B cell (primary cell): ENCODE measurements around the gene AEBP2.

Experiments
- EZH2 ChIP-seq: IDR thresholded peaks from 2 replicates; pipeline ENCODE4 v1.6.1; 2012; ENCODE audit warnings: borderline replicate concordance, low read depth, mild to moderate bottlenecking, moderate library complexity, low read length; ENCODE audit not compliant: insufficient read depth, poor library complexity, severe bottlenecking
- TF ChIP-seq, protein P1 (sequence below): fragments of 200-600 bp; IDR thresholded peaks from one replicate; pipeline ENCODE4 v1.8.0; 2022; ENCODE audit warnings: antibody characterized with exemption, mild to moderate bottlenecking

DNA sequence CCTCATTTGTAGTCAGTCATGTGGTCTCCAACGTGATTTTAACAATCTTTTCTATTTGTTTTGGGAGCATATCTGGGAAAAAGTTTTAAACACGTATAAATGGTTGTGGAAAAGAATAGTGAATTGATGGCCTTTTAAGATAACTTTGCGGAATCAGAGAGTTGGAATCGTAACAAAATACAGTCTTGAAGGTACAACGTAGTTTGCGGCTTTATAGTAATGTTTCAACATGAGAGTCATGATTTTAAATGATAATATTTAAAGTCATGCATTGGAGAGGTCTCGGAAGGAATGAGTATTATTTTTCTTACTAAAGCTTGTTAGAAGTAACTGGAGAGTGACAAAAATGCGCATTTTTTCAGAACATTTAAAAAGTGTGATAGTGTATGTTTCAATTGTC, 1.6 kb downstream of the AEBP2 start:
- TF ChIP-seq, protein P1, sequence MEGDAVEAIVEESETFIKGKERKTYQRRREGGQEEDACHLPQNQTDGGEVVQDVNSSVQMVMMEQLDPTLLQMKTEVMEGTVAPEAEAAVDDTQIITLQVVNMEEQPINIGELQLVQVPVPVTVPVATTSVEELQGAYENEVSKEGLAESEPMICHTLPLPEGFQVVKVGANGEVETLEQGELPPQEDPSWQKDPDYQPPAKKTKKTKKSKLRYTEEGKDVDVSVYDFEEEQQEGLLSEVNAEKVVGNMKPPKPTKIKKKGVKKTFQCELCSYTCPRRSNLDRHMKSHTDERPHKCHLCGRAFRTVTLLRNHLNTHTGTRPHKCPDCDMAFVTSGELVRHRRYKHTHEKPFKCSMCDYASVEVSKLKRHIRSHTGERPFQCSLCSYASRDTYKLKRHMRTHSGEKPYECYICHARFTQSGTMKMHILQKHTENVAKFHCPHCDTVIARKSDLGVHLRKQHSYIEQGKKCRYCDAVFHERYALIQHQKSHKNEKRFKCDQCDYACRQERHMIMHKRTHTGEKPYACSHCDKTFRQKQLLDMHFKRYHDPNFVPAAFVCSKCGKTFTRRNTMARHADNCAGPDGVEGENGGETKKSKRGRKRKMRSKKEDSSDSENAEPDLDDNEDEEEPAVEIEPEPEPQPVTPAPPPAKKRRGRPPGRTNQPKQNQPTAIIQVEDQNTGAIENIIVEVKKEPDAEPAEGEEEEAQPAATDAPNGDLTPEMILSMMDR: no peak
- no peak for TF ChIP-seq EZH2
